Fibroblast of pulmonary artery (primary cell): Measurements from ENCODE around the gene PTGES2.

Experiments
- DNase-seq: peaks from one replicate; pipeline ENCODE4 v3.0.0-alpha.2; 2010; ENCODE audit warnings: low read depth
- H3K4me3 ChIP-seq: replicated peaks from 2 replicates; pipeline ENCODE4 v1.5.1; 2011; ENCODE audit warnings: low read depth, mild to moderate bottlenecking, control low read depth, low read length, moderate library complexity
- CTCF ChIP-seq: IDR thresholded peaks from 2 replicates; pipeline ENCODE4 v1.5.1; 2011; ENCODE audit warnings: mild to moderate bottlenecking, control low read depth, low read length, inconsistent platforms; ENCODE audit errors: missing control alignments

PTGES2 gene

GRCh38 chr9:128121924-128122808 lies 5.4 kb downstream of the PTGES2 start:
- TF ChIP-seq CTCF: no peak
- no peak overlapping the region for H3K4me3 ChIP-seq
- DNase-seq: no peak

- no peak overlapping the region for H3K4me3 ChIP-seq
- TF ChIP-seq CTCF: no peak
- no peak for DNase-seq
These were observed 6.1 kb downstream of the PTGES2 start for GRCh38 chr9:128121466-128121810.

GRCh38 chr9:128120741-128121465 lies 6.6 kb downstream of the PTGES2 start:
- no peak overlapping the region for H3K4me3 ChIP-seq
- no peak for TF ChIP-seq CTCF
- DNase-seq: no peak

GRCh38 chr9:128120061-128120740 lies 7.3 kb downstream of the PTGES2 start:
- TF ChIP-seq CTCF: no peak
- H3K4me3 ChIP-seq: no peak overlapping the region
- DNase-seq: no peak

- no peak overlapping the region for H3K4me3 ChIP-seq
- TF ChIP-seq CTCF: no peak
- no peak for DNase-seq
These were observed 8.4 kb downstream of the PTGES2 start for GRCh38 chr9:128118971-128119665.

- no peak for DNase-seq
- no peak overlapping the region for H3K4me3 ChIP-seq
- no peak for TF ChIP-seq CTCF
These were observed 9.1 kb downstream of the PTGES2 start for GRCh38 chr9:128118472-128118857.
